SK-N-SH (cell line): ENCODE results near the gene PAWR. TPM values are rescaled to one million over a fixed set of nuclear protein-coding genes. Genes with fewer than 3 reads are reported as not detected.

Experiments
- CTCF ChIA-PET: fragments of 300-600, 350-600 bp; formaldehyde crosslinking; extraction: SDS; loops from one replicate; lab custom pipeline; 2021; lab: Yijun Ruan, JAX
- POLR2A ChIA-PET: fragments of 350-600 bp; sonication (Branson Sonifier 250); formaldehyde crosslinking; extraction: SDS; loops from one replicate; lab custom pipeline; 2020; ENCODE audit warnings: antibody characterized with exemption, inconsistent platforms; lab: Yijun Ruan, JAX
- DNase-seq: peaks from one replicate; pipeline ENCODE4 v3.0.0; 2012
- H2AFZ ChIP-seq: fragments of 200-600 bp; sonication (generic); 2 replicates; pipeline ENCODE4 v1.8.1; 2016; ENCODE audit warnings: antibody characterized with exemption, mild to moderate bottlenecking, low read depth
- H3F3A ChIP-seq: fragments of 200-600 bp; sonication (generic); replicated peaks from 2 replicates; pipeline ENCODE3; 2016; ENCODE audit warnings: antibody characterized with exemption, mild to moderate bottlenecking; ENCODE audit not compliant: insufficient read depth
- H3K27ac ChIP-seq, 2 experiments: fragments of 200-500 bp in 1 of 2; fragments of 200-600 bp in 1 of 2; sonication (Bioruptor generic) in 1 of 2; sonication (generic), shearing (Covaris generic) in 1 of 2; 2 replicates each; pipeline versions ENCODE4 v1.5.1 to v1.6.1; 2014 to 2016; ENCODE audit warnings: low read depth in 2 of 2, inconsistent platforms in 1 of 2, low read length in 1 of 2, mild to moderate bottlenecking in 1 of 2, mixed read lengths in 1 of 2
- H3K27me3 ChIP-seq: fragments of 200-600 bp; sonication (generic), shearing (Covaris generic); 2 replicates; pipeline ENCODE4 v1.6.1; 2016; ENCODE audit warnings: mixed run types; ENCODE audit not compliant: insufficient read depth
- H3K36me3 ChIP-seq, 2 experiments: fragments of 200-500 bp in 1 of 2; fragments of 200-600 bp in 1 of 2; sonication (Bioruptor generic) in 1 of 2; sonication (generic) in 1 of 2; replicated peaks in 1 of 2; 2 replicates each; pipeline versions ENCODE3 to v1.5.1; 2014 to 2016; ENCODE audit warnings: low read length in 1 of 2, mild to moderate bottlenecking in 1 of 2; ENCODE audit not compliant: insufficient read depth in 2 of 2, control insufficient read depth in 1 of 2
- H3K4me1 ChIP-seq, 2 experiments: fragments of 200-500 bp in 1 of 2; fragments of 200-600 bp in 1 of 2; sonication (Bioruptor generic) in 1 of 2; sonication (generic), shearing (Covaris generic) in 1 of 2; 2 replicates each; pipeline versions ENCODE4 v1.5.1 to v1.6.1; 2014 to 2016; ENCODE audit warnings: low read depth in 1 of 2, low read length in 1 of 2, mixed run types in 1 of 2; ENCODE audit not compliant: insufficient read depth in 2 of 2, control insufficient read depth in 1 of 2
- H3K4me2 ChIP-seq: fragments of 200-600 bp; sonication (generic), shearing (Covaris generic); 2 replicates; pipeline ENCODE4 v1.6.1; 2017; ENCODE audit warnings: mixed run types
- H3K4me3 ChIP-seq, 2 experiments: fragments of 200-500 bp in 1 of 2; fragments of 200-600 bp in 1 of 2; sonication (Bioruptor generic) in 1 of 2; sonication (generic), shearing (Covaris generic) in 1 of 2; 2 replicates each; pipeline versions ENCODE4 v1.5.1 to v1.8.1; 2014 to 2016; ENCODE audit warnings: low read depth in 2 of 2, inconsistent platforms in 1 of 2, low read length in 1 of 2, mild to moderate bottlenecking in 1 of 2, mixed read lengths in 1 of 2, moderate library complexity in 1 of 2
- H3K79me2 ChIP-seq: fragments of 200-600 bp; sonication (generic); 2 replicates; pipeline ENCODE4 v1.8.1; 2017; ENCODE audit warnings: mild to moderate bottlenecking; ENCODE audit not compliant: insufficient read depth
- H3K9ac ChIP-seq: fragments of 200-600 bp; sonication (generic); 2 replicates; pipeline ENCODE4 v1.6.1; 2017; ENCODE audit warnings: mixed run types
- H3K9me2 ChIP-seq: fragments of 200-600 bp; sonication (generic); 2 replicates; pipeline ENCODE4 v1.6.1; 2017; ENCODE audit warnings: mixed run types
- H3K9me3 ChIP-seq: fragments of 200-600 bp; sonication (generic); 2 replicates; pipeline ENCODE4 v1.6.1; 2017; ENCODE audit warnings: mixed run types, mild to moderate bottlenecking, moderate library complexity
- H4K20me1 ChIP-seq: fragments of 200-600 bp; sonication (generic); 2 replicates; pipeline ENCODE4 v1.6.1; 2017; ENCODE audit warnings: mild to moderate bottlenecking, mixed run types; ENCODE audit not compliant: insufficient read depth
- CHD2 ChIP-seq: fragments of 150-350 bp; IDR thresholded peaks from 2 replicates; pipeline ENCODE4 v1.6.1; 2018; ENCODE audit warnings: low read length; ENCODE audit not compliant: partially characterized antibody
- CTCF ChIP-seq: fragments of 200-600 bp; sonication (generic); IDR thresholded peaks from 2 replicates; pipeline ENCODE4 v1.6.1; 2017; ENCODE audit warnings: antibody characterized with exemption, mild to moderate bottlenecking, moderate library complexity
- IRF3 ChIP-seq: fragments of 150-350 bp; IDR thresholded peaks from 2 replicates; pipeline ENCODE4 v1.6.1; 2016; ENCODE audit warnings: mild to moderate bottlenecking, low read depth, low read length
- MXI1 ChIP-seq: IDR thresholded peaks from 2 replicates; pipeline ENCODE4 v1.6.1; 2012; ENCODE audit warnings: mild to moderate bottlenecking, low read depth, low read length, improper control_type of control experiment
- NFIC ChIP-seq: IDR thresholded peaks from 2 replicates; pipeline ENCODE4 v1.4.0; 2012; ENCODE audit warnings: borderline replicate concordance
- NRF1 ChIP-seq: IDR thresholded peaks from 2 replicates; pipeline ENCODE4 v1.6.1; 2012; ENCODE audit warnings: low read depth, mild to moderate bottlenecking, low read length
- PBX3 ChIP-seq: IDR thresholded peaks from 2 replicates; pipeline ENCODE4; 2012
- RCOR1 ChIP-seq: fragments of 150-350 bp; IDR thresholded peaks from 2 replicates; pipeline ENCODE4 v1.6.1; 2017; ENCODE audit warnings: antibody characterized with exemption, low read length
- RXRA ChIP-seq: IDR thresholded peaks from 2 replicates; pipeline ENCODE4 v1.4.0; 2012; ENCODE audit warnings: low read depth, mild to moderate bottlenecking, borderline replicate concordance
- SIN3A ChIP-seq: IDR thresholded peaks from 2 replicates; pipeline ENCODE4 v1.6.1; 2012; ENCODE audit warnings: low read depth, mild to moderate bottlenecking, low read length, moderate library complexity, borderline replicate concordance
- SMC3 ChIP-seq: IDR thresholded peaks from 2 replicates; pipeline ENCODE4 v1.6.1; 2012; ENCODE audit warnings: low read depth, low read length, improper control_type of control experiment
- TCF12 ChIP-seq: IDR thresholded peaks from 2 replicates; pipeline ENCODE4 v1.4.0; 2012
- TEAD4 ChIP-seq: IDR thresholded peaks from 2 replicates; pipeline ENCODE4 v1.4.0; 2012; ENCODE audit warnings: mild to moderate bottlenecking, borderline replicate concordance; ENCODE audit not compliant: insufficient read depth
- USF1 ChIP-seq: IDR thresholded peaks from 2 replicates; pipeline ENCODE4 v1.4.0; 2012; ENCODE audit warnings: low read depth, borderline replicate concordance
- WGBS: methylation state at CpG from one replicate; pipeline ENCODE4 v1.1.6; 2017; ENCODE audit warnings: low lambda C conversion rate; 5-methylcytosine and 5-hydroxymethylcytosine counted together
- polyA plus RNA-seq, 3 experiments: library from polyadenylated mRNA; depleted of rRNA; stranded (reverse); fragments of >200 nt; gene quantifications; 2 replicates each; pipeline ENCODE4 v1.2.3, GENCODE V29; 2012

The PAWR gene
- polyA plus RNA-seq, 1 of the 3 experiments (the other 2 are of a cell fraction): 1.8 TPM

GRCh38 chr12:79560225-79560889, 130.4 kb downstream of the PAWR start:
- no peak for DNase-seq
- POLR2A ChIA-PET: no interaction called here
- no peak overlapping the region for H3K4me2 ChIP-seq

More at GRCh38 chr12:79560225-79560889, 130.4 kb downstream of the PAWR start:
- H3K4me3 ChIP-seq: no peak overlapping the region
- H3K9me2 ChIP-seq: no peaks in the 10 kb centered on the region
- H4K20me1 ChIP-seq: no peaks in the 10 kb centered on the region
- no peaks in the 10 kb centered on the region; a peak in 1 of 4 replicates for H3K4me1 ChIP-seq
- H3K9ac ChIP-seq: no peak overlapping the region
- no peak overlapping the region for H3K27ac ChIP-seq
- 42% methylated on average over 6 of the region's 6 CpGs for WGBS
- no peaks in the 10 kb centered on the region for H3K36me3 ChIP-seq
- CTCF ChIA-PET: interaction anchor here (0.6 kb wide), 1 partner anchor 710 kb away, joined by 3 read pairs; no protein-coding TSS in a partner anchor
- no peak overlapping the region for H2AFZ ChIP-seq
- H3K79me2 ChIP-seq: no peaks in the 10 kb centered on the region
- H3F3A ChIP-seq: peaks cover 6% of the 10 kb centered on the region
- no peak for TF ChIP-seq USF1
- no peak for TF ChIP-seq CTCF
- no peak for TF ChIP-seq SIN3A
- no peak for TF ChIP-seq IRF3
- TF ChIP-seq CHD2: no peak
- no peak for TF ChIP-seq SMC3
- no peak for TF ChIP-seq RCOR1
- TF ChIP-seq RXRA: no peak
- TF ChIP-seq TEAD4: no peak
- no peak for TF ChIP-seq NRF1
- TF ChIP-seq MXI1: no peak
- TF ChIP-seq NFIC: no peak
- no peak for TF ChIP-seq TCF12
- TF ChIP-seq PBX3: no peak
- TF ChIP-seq, all 33 proteins: peak for 0
- H3K27me3 ChIP-seq: no peaks in the 10 kb centered on the region
- no peaks in the 10 kb centered on the region for H3K9me3 ChIP-seq
